HepG2 (cell line): ENCODE measurements around the gene MAD2L2.

ENCODE experiments used
- JUN ChIP-seq: sonication (generic); formaldehyde crosslinking; IDR thresholded peaks from 2 replicates; pipeline ENCODE4 v1.4.0; 2020; ENCODE audit warnings: mild to moderate bottlenecking, missing genetic modification reagents
- KMT2B ChIP-seq: IDR thresholded peaks from 2 replicates; pipeline ENCODE4 v1.6.1; 2016; ENCODE audit warnings: missing genetic modification reagents, missing compliant biosample characterization
- PATZ1 ChIP-seq: sonication (generic); formaldehyde crosslinking; IDR thresholded peaks from 2 replicates; pipeline ENCODE4 v1.4.0; 2020; ENCODE audit warnings: missing genetic modification reagents
- PBX3 ChIP-seq: sonication (generic); formaldehyde crosslinking; IDR thresholded peaks from 2 replicates; pipeline ENCODE4 v1.8.1; 2023; ENCODE audit warnings: missing genetic modification reagents, inconsistent platforms, borderline replicate concordance
- POLR2AphosphoS2 ChIP-seq: IDR thresholded peaks from 2 replicates; pipeline ENCODE4 v1.6.1; 2011; ENCODE audit warnings: low read depth, low read length, improper control_type of control experiment
- SMAD3 ChIP-seq: sonication (generic); formaldehyde crosslinking; IDR thresholded peaks from 2 replicates; pipeline ENCODE4 v1.4.0; 2020; ENCODE audit warnings: missing genetic modification reagents
- TFE3 ChIP-seq: IDR thresholded peaks from 2 replicates; pipeline ENCODE4 v1.6.1; 2016
- ZBTB20 ChIP-seq: sonication (generic); formaldehyde crosslinking; IDR thresholded peaks from 2 replicates; pipeline ENCODE4 v1.8.1; 2023; ENCODE audit warnings: missing genetic modification reagents, low read depth, mild to moderate bottlenecking, borderline replicate concordance
- ZC3H4 ChIP-seq: sonication (generic); formaldehyde crosslinking; IDR thresholded peaks from 2 replicates; pipeline ENCODE4 v1.4.0; 2020; ENCODE audit warnings: missing genetic modification reagents, borderline replicate concordance
- ZFX ChIP-seq: sonication (generic); formaldehyde crosslinking; IDR thresholded peaks from 2 replicates; pipeline ENCODE4 v1.4.0; 2020; ENCODE audit warnings: mild to moderate bottlenecking, low read depth, missing genetic modification reagents, moderate library complexity
- ZNF10 ChIP-seq: sonication (generic); formaldehyde crosslinking; IDR thresholded peaks from 2 replicates; pipeline ENCODE4 v1.4.0; 2020; ENCODE audit warnings: mild to moderate bottlenecking, low read depth, missing genetic modification reagents, borderline replicate concordance
- ZNF101 ChIP-seq: sonication (generic); formaldehyde crosslinking; IDR thresholded peaks from 2 replicates; pipeline ENCODE4 v1.4.0; 2020; ENCODE audit warnings: mild to moderate bottlenecking, low read depth, missing genetic modification reagents, borderline replicate concordance
- ZNF740 ChIP-seq: sonication (generic); formaldehyde crosslinking; IDR thresholded peaks from 2 replicates; pipeline ENCODE4 v1.4.0; 2020; ENCODE audit warnings: missing genetic modification reagents

- no peak for TF ChIP-seq PBX3 (CRISPR knock-in tag)
- TF ChIP-seq TFE3 (CRISPR knock-in tag): no peak
- TF ChIP-seq ZC3H4 (CRISPR knock-in tag): no peak
- TF ChIP-seq PATZ1 (CRISPR knock-in tag): no peak
- no peak for TF ChIP-seq ZNF740 (CRISPR knock-in tag)
- TF ChIP-seq ZNF101 (CRISPR knock-in tag): no peak
- TF ChIP-seq POLR2AphosphoS2: no peak
- TF ChIP-seq JUN (CRISPR knock-in tag): no peak
- TF ChIP-seq KMT2B (CRISPR knock-in tag): no peak
- TF ChIP-seq ZNF10: no peak
- TF ChIP-seq ZBTB20: no peak
- no peak for TF ChIP-seq SMAD3 (CRISPR knock-in tag)
- TF ChIP-seq ZFX (CRISPR knock-in tag): no peak
Observed at GRCh38 chr1:11641776-11642305, 39.1 kb downstream of the MAD2L2 start.
